Breast epithelium (tissue), 4 donors: ENCODE results near the gene USP53. TPM values are rescaled to one million over a fixed set of nuclear protein-coding genes. Genes with fewer than 3 reads are reported as not detected.

Experiments
- DNase-seq, 2 donors: peaks; one replicate each; pipeline ENCODE4 v3.0.0-alpha.2; 2019; ENCODE audit warnings: low spot score in 2 of 2
- H3K27ac ChIP-seq, 2 donors: fragments of 200-600 bp; sonication (generic) in 1 of 2; one replicate each; pipeline ENCODE4 v1.5.1; 2016 to 2019; ENCODE audit warnings: mild to moderate bottlenecking in 1 of 2
- H3K27me3 ChIP-seq, 2 donors: fragments of 200-600 bp; sonication (generic) in 1 of 2; one replicate each; pipeline versions ENCODE4 v1.5.1 to v1.6.0; 2017 to 2019; ENCODE audit warnings: control low read depth in 1 of 2, mild to moderate bottlenecking in 1 of 2
- H3K36me3 ChIP-seq: fragments of 200-600 bp; one replicate; pipeline ENCODE4 v1.5.1; 2019
- H3K4me1 ChIP-seq, 2 donors: fragments of 200-600 bp; sonication (generic); one replicate each; pipeline ENCODE4 v1.5.1; 2016 to 2019; ENCODE audit warnings: control low read depth in 1 of 2
- H3K4me3 ChIP-seq, 3 donors: fragments of 200-600 bp; sonication (generic); 1 replicate in 2 of 3; 2 replicates in 1 of 3; pipeline ENCODE4 v1.5.1; 2016 to 2019; ENCODE audit warnings: mild to moderate bottlenecking in 3 of 3, moderate library complexity in 2 of 3
- H3K9me3 ChIP-seq, 2 donors: fragments of 200-600 bp; sonication (generic) in 1 of 2; one replicate each; pipeline ENCODE4 v1.5.1; 2016 to 2019; ENCODE audit warnings: control low read depth in 1 of 2
- POLR2A ChIP-seq: fragments of 450-650 bp; IDR thresholded peaks from one replicate; pipeline ENCODE4 v1.6.1; 2016; ENCODE audit warnings: antibody characterized with exemption, mild to moderate bottlenecking, moderate library complexity
- POLR2AphosphoS5 ChIP-seq, 3 donors: sonication (generic); formaldehyde crosslinking; IDR thresholded peaks; one replicate each; pipeline ENCODE4 v1.6.1; 2017; ENCODE audit warnings: antibody characterized with exemption in 3 of 3
- intact Hi-C: fragments of 100-400 bp; cut with DNase I; formaldehyde crosslinking; loops from one replicate; pipeline ENCODE4 v1.15.1; 2023; ENCODE audit warnings: low total_unique reads
- total RNA-seq, 3 donors: library from RNA; depleted of rRNA; stranded (reverse); fragments of >200 nt; gene quantifications; one replicate each; pipeline ENCODE4 v1.1.0, GENCODE V29; 2016
- TF ChIP-seq, protein P1 (sequence below), 3 donors: fragments of 450-650 bp; IDR thresholded peaks; one replicate each; pipeline ENCODE4 v1.5.1; 2016 to 2017; ENCODE audit warnings: antibody characterized with exemption in 3 of 3, mild to moderate bottlenecking in 3 of 3, moderate library complexity in 3 of 3

The USP53 gene
- total RNA-seq, 3 donors from 2014 or later, result 123 to 167 (median 136) TPM

DNA sequence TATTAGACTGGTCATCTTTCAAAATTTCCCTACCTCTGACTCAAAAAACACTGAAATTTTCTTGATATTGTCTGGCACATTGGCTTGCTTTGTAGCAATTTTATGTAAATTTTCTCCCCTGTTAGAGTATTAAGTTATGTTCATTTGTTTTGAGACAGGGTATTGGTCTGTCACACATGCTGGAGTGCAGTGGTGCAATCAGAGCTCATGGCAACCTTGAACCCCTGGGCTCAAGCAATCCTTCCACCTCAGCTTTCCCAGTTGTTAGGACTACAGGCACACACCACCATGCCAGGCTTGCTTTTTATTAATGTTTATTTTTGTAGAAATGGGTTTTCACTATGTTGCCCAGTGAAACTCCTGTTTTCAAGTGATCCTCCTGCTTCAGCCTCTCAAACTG lies 91.9 kb downstream of the USP53 start:
- TF ChIP-seq, protein P1, sequence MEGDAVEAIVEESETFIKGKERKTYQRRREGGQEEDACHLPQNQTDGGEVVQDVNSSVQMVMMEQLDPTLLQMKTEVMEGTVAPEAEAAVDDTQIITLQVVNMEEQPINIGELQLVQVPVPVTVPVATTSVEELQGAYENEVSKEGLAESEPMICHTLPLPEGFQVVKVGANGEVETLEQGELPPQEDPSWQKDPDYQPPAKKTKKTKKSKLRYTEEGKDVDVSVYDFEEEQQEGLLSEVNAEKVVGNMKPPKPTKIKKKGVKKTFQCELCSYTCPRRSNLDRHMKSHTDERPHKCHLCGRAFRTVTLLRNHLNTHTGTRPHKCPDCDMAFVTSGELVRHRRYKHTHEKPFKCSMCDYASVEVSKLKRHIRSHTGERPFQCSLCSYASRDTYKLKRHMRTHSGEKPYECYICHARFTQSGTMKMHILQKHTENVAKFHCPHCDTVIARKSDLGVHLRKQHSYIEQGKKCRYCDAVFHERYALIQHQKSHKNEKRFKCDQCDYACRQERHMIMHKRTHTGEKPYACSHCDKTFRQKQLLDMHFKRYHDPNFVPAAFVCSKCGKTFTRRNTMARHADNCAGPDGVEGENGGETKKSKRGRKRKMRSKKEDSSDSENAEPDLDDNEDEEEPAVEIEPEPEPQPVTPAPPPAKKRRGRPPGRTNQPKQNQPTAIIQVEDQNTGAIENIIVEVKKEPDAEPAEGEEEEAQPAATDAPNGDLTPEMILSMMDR (IDR thresholded peaks at IDR 0.05), result no peak
- TF ChIP-seq POLR2AphosphoS5 (IDR thresholded peaks at IDR 0.05), result no peak
- no peak for TF ChIP-seq POLR2A
- H3K9me3 ChIP-seq, result no peaks in the 10 kb centered on the region
- no peaks in the 10 kb centered on the region for H3K27me3 ChIP-seq
- H3K27ac ChIP-seq, result no peak overlapping the region
- no peaks in the 10 kb centered on the region for H3K36me3 ChIP-seq
- intact Hi-C loops, result no loop called here
- H3K4me1 ChIP-seq, result no peaks in the 10 kb centered on the region
- no peak overlapping the region for H3K4me3 ChIP-seq
- no peak for DNase-seq

DNA sequence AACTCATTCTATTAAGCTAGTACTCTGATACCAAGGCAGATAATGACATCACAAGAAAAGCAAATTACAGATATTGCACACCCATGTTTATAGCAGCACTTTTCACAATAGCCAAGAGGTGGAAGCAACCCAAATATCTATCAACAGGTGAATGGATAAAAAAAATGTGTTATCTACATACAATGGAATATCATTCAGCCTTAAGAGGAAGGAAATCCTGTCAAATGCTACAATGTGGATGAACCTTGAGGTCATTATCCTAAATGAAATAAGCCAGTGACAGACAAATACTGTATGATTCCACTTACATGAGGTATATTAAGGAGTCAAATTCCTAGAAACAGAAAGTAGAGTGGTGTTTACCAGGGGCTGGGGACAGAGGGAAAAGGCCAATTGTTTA lies 95.1 kb downstream of the USP53 start:
- Histone ChIP-seq H3K4me1 (no peaks in the 10 kb centered on the region), H3K9me3 (no peaks in the 10 kb centered on the region), H3K27me3 (no peaks in the 10 kb centered on the region), H3K27ac (no peak overlapping the region), H3K36me3 (no peaks in the 10 kb centered on the region), H3K4me3 (no peak overlapping the region)
- TF ChIP-seq POLR2AphosphoS5 (IDR thresholded peaks at IDR 0.05), result no peak
- TF ChIP-seq, protein P1 (IDR thresholded peaks at IDR 0.05), result no peak
- no peak for TF ChIP-seq POLR2A
- DNase-seq, result no peak
- intact Hi-C loops, result no loop called here

DNA sequence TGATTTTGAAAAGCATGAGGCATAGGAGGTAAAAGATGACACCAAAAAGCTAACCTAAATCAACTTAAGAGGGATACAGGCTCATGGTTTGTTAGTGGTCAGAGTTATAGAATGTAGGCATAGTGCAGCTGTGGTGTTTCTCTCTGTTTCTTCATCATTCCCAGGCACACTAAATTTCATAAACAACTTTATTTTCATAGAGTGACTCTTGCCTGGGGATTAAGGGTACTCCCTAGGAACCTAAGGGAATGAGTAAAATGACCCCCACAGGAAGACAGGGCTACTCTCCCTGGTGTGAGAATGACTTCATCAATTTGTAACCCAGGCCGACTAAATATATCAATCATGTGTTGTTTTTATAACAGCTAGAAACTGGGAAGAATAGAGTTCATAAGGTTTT lies 98.3 kb downstream of the USP53 start:
- intact Hi-C loops, result loop anchor here (5.0 kb wide), 1 partner anchor 736 kb away; no protein-coding TSS in a partner anchor
- no peaks in the 10 kb centered on the region for H3K4me1 ChIP-seq
- H3K27me3 ChIP-seq, result no peaks in the 10 kb centered on the region
- H3K9me3 ChIP-seq, result no peaks in the 10 kb centered on the region
- H3K36me3 ChIP-seq, result no peaks in the 10 kb centered on the region
- no peak overlapping the region for H3K4me3 ChIP-seq
- no peak for DNase-seq
- H3K27ac ChIP-seq, result no peak overlapping the region
- no peak for TF ChIP-seq POLR2A

DNA sequence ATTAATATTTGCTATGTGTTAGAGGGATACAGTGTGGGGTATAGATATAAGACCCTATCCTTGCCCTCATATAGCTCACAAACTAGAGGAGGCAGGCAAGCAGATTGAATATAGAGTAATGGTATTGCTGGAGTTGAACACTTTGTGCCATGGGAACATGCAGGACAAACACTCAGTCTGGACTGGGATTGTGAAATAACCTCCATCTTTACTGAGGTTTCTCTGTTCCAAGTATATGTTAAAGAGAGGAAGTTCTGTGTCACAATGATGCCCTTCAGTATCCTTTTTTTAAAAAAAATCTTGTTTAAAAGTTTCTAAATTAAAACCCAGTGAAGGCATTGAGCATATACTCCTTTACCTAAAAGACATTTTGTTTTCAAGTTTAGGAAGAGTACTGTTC lies 100.7 kb downstream of the USP53 start:
- Histone ChIP-seq H3K9me3 (no peaks in the 10 kb centered on the region), H3K4me1 (no peaks in the 10 kb centered on the region), H3K4me3 (no peak overlapping the region), H3K27ac (no peak overlapping the region), H3K36me3 (no peaks in the 10 kb centered on the region), H3K27me3 (no peaks in the 10 kb centered on the region)
- TF ChIP-seq POLR2A (no peak), POLR2AphosphoS5 (IDR thresholded peaks at IDR 0.05) (no peak)
- TF ChIP-seq, protein P1 (IDR thresholded peaks at IDR 0.05), result no peak
- no peak for DNase-seq
- intact Hi-C loops, result loop anchor here (5.0 kb wide), 1 partner anchor 734 kb away; no protein-coding TSS in a partner anchor

DNA sequence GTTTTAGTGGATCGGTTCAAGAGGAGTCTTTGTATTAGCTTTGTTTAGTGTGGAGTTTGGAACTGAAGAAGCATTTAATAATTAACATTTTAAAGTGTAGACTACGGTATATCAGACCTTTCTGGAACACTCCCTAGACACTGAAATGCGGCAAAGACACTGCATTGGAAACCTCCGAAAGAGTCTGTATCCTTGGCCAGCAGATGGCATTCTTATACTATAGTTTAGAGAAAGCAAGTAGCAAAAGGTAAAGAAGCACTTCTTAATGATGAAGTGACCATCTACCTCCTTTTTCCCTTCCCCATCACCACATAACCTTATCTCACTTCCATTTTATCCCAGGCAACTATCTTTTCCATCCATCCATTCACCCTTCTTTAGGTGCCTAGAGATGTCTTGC lies 101.8 kb downstream of the USP53 start:
- Histone ChIP-seq H3K36me3 (no peaks in the 10 kb centered on the region), H3K4me3 (no peak overlapping the region), H3K27ac (no peak overlapping the region), H3K27me3 (no peaks in the 10 kb centered on the region), H3K4me1 (no peaks in the 10 kb centered on the region), H3K9me3 (no peaks in the 10 kb centered on the region)
- TF ChIP-seq, protein P1 (IDR thresholded peaks at IDR 0.05), result peak in 2 of 3 donors; percentile 25 to 33
- TF ChIP-seq POLR2AphosphoS5 (IDR thresholded peaks at IDR 0.05), result no peak
- no peak for DNase-seq
- intact Hi-C loops, result loop anchor here (5.0 kb wide), 1 partner anchor 733 kb away; no protein-coding TSS in a partner anchor

DNA sequence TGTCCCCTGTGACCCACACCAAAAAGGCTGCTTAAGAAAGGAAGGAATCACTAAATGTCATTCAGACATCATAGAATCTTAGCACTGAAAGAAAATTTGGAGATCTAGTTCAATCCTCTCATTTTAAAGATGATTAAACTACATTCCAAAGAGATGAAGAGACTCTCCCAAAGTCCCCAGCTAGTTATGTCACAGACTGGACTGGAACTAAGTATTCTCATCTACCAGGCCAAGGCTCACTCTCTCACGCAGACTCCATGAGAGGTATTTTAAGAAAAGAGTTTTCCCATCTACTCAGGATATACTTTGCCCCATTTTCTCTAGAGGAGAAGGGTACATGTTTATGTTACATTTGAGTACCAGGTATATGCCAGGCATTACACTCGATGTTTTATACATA lies 102.5 kb downstream of the USP53 start:
- intact Hi-C loops, result no loop called here

More for the DNA sequence above, 102.5 kb downstream of the USP53 start:
- no peak for TF ChIP-seq POLR2AphosphoS5 (IDR thresholded peaks at IDR 0.05)
- TF ChIP-seq, protein P1 (IDR thresholded peaks at IDR 0.05), result no peak
- TF ChIP-seq POLR2A, result no peak
- Histone ChIP-seq H3K36me3 (no peaks in the 10 kb centered on the region), H3K4me3 (no peak overlapping the region), H3K27ac (no peak overlapping the region), H3K9me3 (no peaks in the 10 kb centered on the region), H3K27me3 (no peaks in the 10 kb centered on the region), H3K4me1 (no peaks in the 10 kb centered on the region)
- no peak for DNase-seq
